ENCODE results near the gene PPM1G. TPM values are rescaled to one million over a fixed set of nuclear protein-coding genes. Genes with fewer than 3 reads are reported as not detected.
"Not testable (repeated sequence)": the region's sequence is repeated elsewhere in the genome, so short reads cannot be mapped to it uniquely, and the experiment has no call there.

Gene PPM1G
- total and polyA plus RNA-seq, 12 donors, result 50.1 to 107 (median 59.9) TPM

GRCh38 chr2:27431395-27431794, 22.0 kb upstream of the PPM1G start:
- DNase-seq, result peak in 1 of 7 donors; percentile 24
- peaks cover 0 to 34% of the 10 kb centered on the region in 2 donors for H3K36me3 ChIP-seq (replicated peaks in 1 of 2)
- intact Hi-C loops (cut with DNase I), result no loop called here
- no peaks in the 10 kb centered on the region for H3K9me3 ChIP-seq (replicated peaks in 1 of 3)
- peaks cover 13 to 33% of the 10 kb centered on the region in 2 donors for H3K4me1 ChIP-seq (replicated peaks in 1 of 2)
- H3K4me3 ChIP-seq, result no peak overlapping the region
- TF ChIP-seq CTCF (IDR thresholded peaks at IDR 0.05) (no peak), POLR2A (IDR thresholded peaks at IDR 0.05) (no peak)
- peak overlapping the region in 1 of 5 donors; percentile 99 for H3K27ac ChIP-seq
- H3K27me3 ChIP-seq, result no peaks in the 10 kb centered on the region

GRCh38 chr2:27428978-27429541, 19.7 kb upstream of the PPM1G start:
- peak; percentile 84 to 93 (median 88) for DNase-seq
- peak overlapping the region; percentile 48 to 96 (median 84) for H3K4me3 ChIP-seq
- H3K27ac ChIP-seq, result peak overlapping the region; percentile 90 to 100 (median 97)
- 0 to 2% (median 1%) methylated on average over 6 to 51 of the region's 51 CpGs for WGBS, 4 donors
- H3K9me3 ChIP-seq (replicated peaks in 1 of 3), result no peaks in the 10 kb centered on the region
- H3K36me3 ChIP-seq (replicated peaks in 1 of 2), result peaks cover 0 to 11% of the 10 kb centered on the region in 2 donors
- peaks cover 13 to 33% of the 10 kb centered on the region in 2 donors for H3K4me1 ChIP-seq (replicated peaks in 1 of 2)
- TF ChIP-seq CTCF (IDR thresholded peaks at IDR 0.05) (peak in 1 of 6 experiments; percentile 15), POLR2A (IDR thresholded peaks at IDR 0.05) (peak in 1 of 2 donors; percentile 26)
- no peaks in the 10 kb centered on the region for H3K27me3 ChIP-seq
- intact Hi-C loops (cut with DNase I), result no loop called here

DNA sequence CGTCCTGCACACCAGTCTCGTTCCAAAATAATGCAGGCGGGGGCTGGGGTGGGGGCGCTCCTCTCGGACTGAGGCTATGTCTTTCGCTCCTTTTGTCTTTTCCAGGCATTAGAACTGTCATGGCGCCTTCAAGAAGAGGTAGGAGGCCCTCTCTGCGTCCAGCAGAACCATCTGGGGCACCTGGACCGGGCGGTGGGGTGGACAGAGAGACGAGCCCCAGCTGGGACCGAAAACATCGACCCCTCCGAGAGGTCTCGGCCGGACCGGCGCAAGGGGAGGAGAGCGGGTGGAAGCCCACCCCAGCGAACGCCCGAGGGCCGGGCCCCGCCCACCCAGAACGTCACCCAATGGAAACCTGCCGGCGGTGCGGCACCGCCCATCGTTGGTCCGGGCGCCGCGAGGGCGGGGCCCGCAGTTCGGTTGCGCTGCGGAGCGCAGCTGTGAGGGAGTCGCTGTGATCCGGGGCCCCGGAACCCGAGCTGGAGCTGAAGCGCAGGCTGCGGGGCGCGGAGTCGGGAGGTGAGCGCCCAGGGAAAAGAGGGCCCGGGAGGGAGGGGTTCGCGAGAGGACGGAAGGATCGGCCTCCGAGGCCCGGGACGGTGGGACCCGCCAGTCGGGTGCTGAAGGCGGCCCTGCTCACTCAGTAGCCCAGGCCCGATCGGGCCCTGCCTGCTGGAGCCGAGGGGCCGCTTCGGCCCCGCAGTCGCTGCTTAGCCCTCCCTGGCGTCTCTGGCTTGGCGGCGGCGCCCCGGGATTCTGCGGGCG, 19.0 kb upstream of the PPM1G start, which contains the start of gene NRBP1:
Gene NRBP1, plus strand, starts transcription at position 419 of the 765 bp plus-strand sequence. CDS start 4,643 bp downstream, outside the sequence.
- H3K27me3 ChIP-seq, result no peaks in the 10 kb centered on the region
- no peaks in the 10 kb centered on the region for H3K9me3 ChIP-seq (replicated peaks in 1 of 3)
- intact Hi-C loops (cut with DNase I), result no loop called here
- H3K4me3 ChIP-seq, result peak within 1 kb of the TSS; percentile 48 to 96 (median 84)
- peak within 1 kb of the TSS; percentile 90 to 100 (median 97) for H3K27ac ChIP-seq
- peak; percentile 86 to 95 (median 93) for DNase-seq
- peaks cover 0 to 4% of the 10 kb centered on the region in 2 donors for H3K36me3 ChIP-seq (replicated peaks in 1 of 2)
- H3K4me1 ChIP-seq (replicated peaks in 1 of 2), result peaks cover 13 to 33% of the 10 kb centered on the region in 2 donors
- TF ChIP-seq POLR2A (IDR thresholded peaks at IDR 0.05) (peak; percentile 93 to 96), CTCF (IDR thresholded peaks at IDR 0.05) (peak in 1 of 6 experiments; percentile 3)
- WGBS, 4 donors, result 0 to 1% (median 0%) methylated on average over 8 to 75 of the region's 75 CpGs

DNA sequence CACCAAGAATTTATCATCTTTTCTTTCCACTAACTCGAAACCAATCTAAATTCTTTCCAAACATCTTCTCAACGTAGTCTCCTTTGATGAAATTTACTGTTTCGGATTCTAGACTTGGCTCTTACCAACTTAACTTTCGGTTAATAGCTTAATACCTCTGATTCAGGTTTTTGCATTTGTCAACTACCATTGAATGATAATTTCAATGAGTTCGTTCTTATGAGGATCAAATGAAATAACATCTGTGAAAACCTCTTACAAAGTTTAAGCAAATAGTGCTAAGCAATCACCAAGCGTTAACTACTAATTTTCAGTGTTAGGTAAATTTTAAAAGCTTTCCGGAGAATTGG, 18.4 kb upstream of the PPM1G start:
- Histone ChIP-seq H3K4me3 (peak overlapping the region; percentile 30 to 96 (median 84)), H3K27ac (peak overlapping the region; percentile 90 to 100 (median 97)), H3K36me3 (replicated peaks in 1 of 2) (no peaks in the 10 kb centered on the region), H3K27me3 (no peaks in the 10 kb centered on the region), H3K4me1 (replicated peaks in 1 of 2) (peaks cover 13 to 33% of the 10 kb centered on the region in 2 donors), H3K9me3 (replicated peaks in 1 of 3) (no peaks in the 10 kb centered on the region)
- TF ChIP-seq CTCF (IDR thresholded peaks at IDR 0.05) (no peak), POLR2A (IDR thresholded peaks at IDR 0.05) (no peak)
- DNase-seq, result no peak
- 13 to 18% (median 16%) methylated on average over 7 of the region's 7 CpGs for WGBS, 4 donors
- intact Hi-C loops (cut with DNase I), result no loop called here

DNA sequence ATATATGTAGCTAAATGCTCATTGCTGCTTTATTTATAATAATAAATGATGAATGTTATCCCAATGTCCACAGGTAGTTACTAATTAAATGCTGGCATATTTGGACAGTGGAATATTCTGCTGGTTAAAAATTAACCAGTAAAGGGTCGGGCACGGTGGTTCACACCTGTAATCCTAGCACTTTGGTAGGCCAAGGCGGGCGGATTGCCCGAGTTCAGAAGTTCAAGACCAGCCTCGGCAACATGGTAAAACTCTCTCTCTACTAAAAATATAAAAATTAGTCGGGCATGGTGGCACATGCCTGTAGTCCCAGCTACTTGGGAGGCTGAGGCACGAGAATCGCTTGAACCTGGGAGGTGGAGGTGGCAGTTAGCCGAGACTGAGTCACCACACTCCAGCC, 15.6 kb upstream of the PPM1G start:
- H3K36me3 ChIP-seq (replicated peaks in 1 of 2); H3K4me3 ChIP-seq; H3K27ac ChIP-seq; H3K4me1 ChIP-seq (replicated peaks in 1 of 2); H3K9me3 ChIP-seq (replicated peaks in 1 of 3); intact Hi-C loops (cut with DNase I); H3K27me3 ChIP-seq: not testable (repeated sequence)
- 86 to 93% (median 89%) methylated on average over 10 of the region's 10 CpGs for WGBS, 4 donors
- DNase-seq, result peak in 1 of 7 donors; percentile 35
